IPS-15b (cell line): ENCODE measurements around the gene ZFP82.
A peak's percentile ranks its signal among the peaks of the same experiment; 100 is the strongest.

ENCODE experiments used
- H3K27me3 ChIP-seq: one replicate; pipeline ENCODE4 v1.6.1; 2013; ENCODE audit warnings: low read length; ENCODE audit not compliant: control insufficient read depth, insufficient read depth
- H3K36me3 ChIP-seq: one replicate; pipeline ENCODE4 v1.6.1; 2013; ENCODE audit warnings: low read length; ENCODE audit not compliant: control insufficient read depth, insufficient read depth
- H3K4me1 ChIP-seq: one replicate; pipeline ENCODE4 v1.6.1; 2013; ENCODE audit warnings: mild to moderate bottlenecking, low read length; ENCODE audit not compliant: control insufficient read depth, insufficient read depth
- H3K4me3 ChIP-seq: one replicate; pipeline ENCODE4 v1.5.1; 2013; ENCODE audit warnings: low read depth, low read length
- H3K9ac ChIP-seq: one replicate; pipeline ENCODE4 v1.6.1; 2013; ENCODE audit warnings: low read depth, mild to moderate bottlenecking, low read length
- H3K9me3 ChIP-seq: one replicate; pipeline ENCODE4 v1.6.1; 2013; ENCODE audit warnings: mild to moderate bottlenecking, low read length; ENCODE audit not compliant: control insufficient read depth, insufficient read depth

ZFP82 gene

DNA sequence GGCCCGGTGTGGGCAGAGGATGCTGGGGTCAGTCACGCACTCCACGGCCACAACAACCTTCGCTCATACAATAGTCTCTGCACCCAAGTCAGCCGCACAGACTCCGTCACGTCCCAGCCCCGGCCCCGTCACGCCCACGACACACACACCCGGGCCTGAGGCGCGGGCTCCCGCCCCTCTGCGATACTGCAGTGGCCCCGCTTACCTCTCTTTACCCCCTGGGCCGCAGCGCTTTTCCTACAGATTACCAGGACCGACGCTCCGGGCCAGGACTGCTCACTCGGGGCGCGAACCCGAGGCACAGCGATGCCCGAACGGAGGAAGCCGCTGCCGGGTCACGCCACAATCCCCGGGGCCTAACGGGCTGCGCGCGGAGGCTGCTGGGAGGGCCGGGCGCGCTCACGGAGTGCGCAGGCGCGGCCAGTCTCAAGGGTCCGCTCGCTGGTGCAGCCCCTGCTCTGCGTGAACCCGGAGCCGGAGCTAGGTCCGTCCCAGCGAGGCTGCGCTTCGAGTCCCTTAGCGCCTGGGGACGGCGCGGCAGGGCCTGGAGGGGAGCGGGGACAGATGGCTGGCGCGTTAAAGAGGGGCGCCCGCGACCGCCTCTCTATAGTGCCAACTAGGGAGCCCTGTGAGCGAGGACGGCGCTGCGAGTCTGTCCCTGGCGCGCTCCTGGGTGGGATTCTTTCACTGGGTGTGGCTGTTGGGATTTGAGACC lies at the start of gene ZFP82:
ZFP82 (minus strand) TSS at position 358 of the 715 bp plus-strand sequence. CDS start 8,855 bp downstream, outside the sequence.
- Histone ChIP-seq H3K9ac (peak within 1 kb of the TSS; percentile 90), H3K27me3 (peaks cover 38% of the 10 kb centered on the region), H3K9me3 (no peaks in the 10 kb centered on the region), H3K4me3 (peak within 1 kb of the TSS; percentile 92), H3K4me1 (peaks cover 2% of the 10 kb centered on the region), H3K36me3 (no peaks in the 10 kb centered on the region)

- H3K27me3 ChIP-seq = no peaks in the 10 kb centered on the region
- H3K9me3 ChIP-seq = no peaks in the 10 kb centered on the region
- H3K4me1 ChIP-seq = no peaks in the 10 kb centered on the region
- no peak overlapping the region for H3K9ac ChIP-seq
- H3K4me3 ChIP-seq = no peak overlapping the region
- no peaks in the 10 kb centered on the region for H3K36me3 ChIP-seq
Measured at GRCh38 chr19:36460046-36460445, 41.6 kb upstream of the ZFP82 start.

GRCh38 chr19:36456831-36457230 lies 38.4 kb upstream of the ZFP82 start:
- H3K4me1 ChIP-seq = no peaks in the 10 kb centered on the region
- H3K9ac ChIP-seq = no peak overlapping the region
- H3K4me3 ChIP-seq = no peak overlapping the region
- no peaks in the 10 kb centered on the region for H3K27me3 ChIP-seq
- no peaks in the 10 kb centered on the region for H3K36me3 ChIP-seq
- H3K9me3 ChIP-seq = no peaks in the 10 kb centered on the region

- no peaks in the 10 kb centered on the region for H3K4me1 ChIP-seq
- H3K27me3 ChIP-seq = no peaks in the 10 kb centered on the region
- peaks cover 14% of the 10 kb centered on the region for H3K36me3 ChIP-seq
- H3K9me3 ChIP-seq = peaks cover 11% of the 10 kb centered on the region
- no peak overlapping the region for H3K9ac ChIP-seq
- no peak overlapping the region for H3K4me3 ChIP-seq
Measured at GRCh38 chr19:36449059-36449670, 30.7 kb upstream of the ZFP82 start.

- Histone ChIP-seq H3K4me3 (no peak overlapping the region), H3K9me3 (no peaks in the 10 kb centered on the region), H3K9ac (no peak overlapping the region), H3K36me3 (no peaks in the 10 kb centered on the region), H3K27me3 (no peaks in the 10 kb centered on the region), H3K4me1 (no peaks in the 10 kb centered on the region)
Measured at GRCh38 chr19:36441339-36441738, 22.9 kb upstream of the ZFP82 start.

- Histone ChIP-seq H3K4me3 (no peak overlapping the region), H3K36me3 (no peaks in the 10 kb centered on the region), H3K4me1 (no peaks in the 10 kb centered on the region), H3K27me3 (no peaks in the 10 kb centered on the region), H3K9me3 (no peaks in the 10 kb centered on the region), H3K9ac (no peak overlapping the region)
Measured at GRCh38 chr19:36436531-36436930, 18.1 kb upstream of the ZFP82 start.

DNA sequence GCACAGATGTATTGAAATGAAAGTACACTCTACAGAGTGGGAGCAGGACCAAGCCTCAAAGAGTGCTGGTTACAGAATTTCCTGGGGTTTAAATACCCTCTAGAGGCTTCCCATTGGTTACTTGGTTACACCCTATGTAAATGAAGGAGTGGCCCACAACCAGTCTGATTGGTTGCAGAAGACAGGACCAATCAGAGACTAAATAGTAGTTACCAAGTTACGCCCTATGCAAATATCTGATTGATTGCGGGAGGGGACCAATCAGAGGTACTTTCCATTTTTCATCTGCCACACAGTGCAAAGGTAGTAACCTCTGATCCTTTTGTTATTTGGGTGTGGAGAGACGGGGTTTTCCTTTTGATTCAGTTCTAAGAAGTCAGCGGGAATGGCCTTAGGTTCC lies 5.5 kb upstream of the ZFP82 start:
- H3K4me1 ChIP-seq = peaks cover 2% of the 10 kb centered on the region
- no peaks in the 10 kb centered on the region for H3K9me3 ChIP-seq
- H3K9ac ChIP-seq = no peak overlapping the region
- H3K36me3 ChIP-seq = no peaks in the 10 kb centered on the region
- H3K27me3 ChIP-seq = peaks cover 39% of the 10 kb centered on the region
- H3K4me3 ChIP-seq = no peak overlapping the region

DNA sequence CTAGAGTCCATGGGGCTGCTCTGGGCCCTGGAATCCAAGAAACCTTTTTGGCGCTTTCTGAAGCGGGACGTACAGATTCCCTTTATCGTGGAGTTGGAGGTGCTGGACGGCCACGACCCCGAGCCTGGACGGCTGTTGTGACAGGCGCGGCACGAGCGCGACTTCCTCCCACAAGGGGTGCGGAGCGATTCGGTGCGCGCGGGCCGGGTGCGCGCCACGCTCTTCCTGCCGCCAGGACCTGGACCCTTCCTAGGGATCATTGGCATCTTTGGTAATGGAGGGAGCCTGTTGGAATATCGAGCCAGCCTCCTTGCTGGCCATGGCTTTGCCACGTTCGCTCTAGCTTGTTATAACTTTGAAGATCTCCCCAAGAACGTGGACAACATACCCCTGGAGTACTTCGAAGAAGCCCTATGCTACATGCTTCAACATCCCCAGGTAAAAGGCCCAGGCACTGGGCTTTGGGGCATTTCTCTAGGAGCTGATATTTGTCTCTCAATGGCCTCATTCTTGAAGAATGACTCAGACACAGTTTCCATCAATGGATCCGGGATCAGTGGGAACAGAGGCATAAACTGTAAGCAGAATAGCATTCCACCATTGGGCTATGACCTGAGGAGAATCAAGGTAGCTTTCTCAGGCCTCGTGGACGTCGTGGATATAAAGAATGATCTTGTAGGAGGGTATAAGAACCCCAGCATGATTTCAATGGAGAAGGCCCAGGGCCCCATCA lies 3.5 kb upstream of the ZFP82 start:
- Histone ChIP-seq H3K4me1 (peaks cover 2% of the 10 kb centered on the region), H3K4me3 (peak overlapping the region; percentile 68), H3K9ac (no peak overlapping the region), H3K27me3 (peaks cover 41% of the 10 kb centered on the region), H3K36me3 (no peaks in the 10 kb centered on the region), H3K9me3 (no peaks in the 10 kb centered on the region)

- no peaks in the 10 kb centered on the region for H3K9me3 ChIP-seq
- no peaks in the 10 kb centered on the region for H3K36me3 ChIP-seq
- H3K4me1 ChIP-seq = peaks cover 2% of the 10 kb centered on the region
- peaks cover 41% of the 10 kb centered on the region for H3K27me3 ChIP-seq
- H3K9ac ChIP-seq = no peak overlapping the region
- H3K4me3 ChIP-seq = peak overlapping the region; percentile 68
Measured at GRCh38 chr19:36420961-36421748, 2.7 kb upstream of the ZFP82 start.

GRCh38 chr19:36417752-36418286 lies 625 bp downstream of the ZFP82 start:
- Histone ChIP-seq H3K27me3 (peaks cover 38% of the 10 kb centered on the region), H3K4me3 (peak overlapping the region; percentile 92)

GRCh38 chr19:36409841-36410240 lies 8.6 kb downstream of the ZFP82 start:
- no peaks in the 10 kb centered on the region for H3K27me3 ChIP-seq
- no peak overlapping the region for H3K4me3 ChIP-seq
- H3K9ac ChIP-seq = no peak overlapping the region
- H3K4me1 ChIP-seq = no peaks in the 10 kb centered on the region
- peaks cover 4% of the 10 kb centered on the region for H3K36me3 ChIP-seq
- no peaks in the 10 kb centered on the region for H3K9me3 ChIP-seq

More at GRCh38 chr19:36417752-36418286, 625 bp downstream of the ZFP82 start:
- H3K9me3 ChIP-seq = no peaks in the 10 kb centered on the region
- peak overlapping the region; percentile 90 for H3K9ac ChIP-seq
- no peaks in the 10 kb centered on the region for H3K36me3 ChIP-seq
- peaks cover 2% of the 10 kb centered on the region for H3K4me1 ChIP-seq
